CD4-positive, alpha-beta T cell treated with Interleukin-2 at 100 ng/mL for 4 hours (primary cell): ENCODE results near the gene EVX1.
A peak's percentile ranks its signal among the peaks of the same experiment; 100 is the strongest.

Source experiments
- DNase-seq: peaks from one replicate; pipeline ENCODE4 v3.0.0-alpha.2; 2020; ENCODE audit warnings: low spot score

The EVX1 gene

DNA sequence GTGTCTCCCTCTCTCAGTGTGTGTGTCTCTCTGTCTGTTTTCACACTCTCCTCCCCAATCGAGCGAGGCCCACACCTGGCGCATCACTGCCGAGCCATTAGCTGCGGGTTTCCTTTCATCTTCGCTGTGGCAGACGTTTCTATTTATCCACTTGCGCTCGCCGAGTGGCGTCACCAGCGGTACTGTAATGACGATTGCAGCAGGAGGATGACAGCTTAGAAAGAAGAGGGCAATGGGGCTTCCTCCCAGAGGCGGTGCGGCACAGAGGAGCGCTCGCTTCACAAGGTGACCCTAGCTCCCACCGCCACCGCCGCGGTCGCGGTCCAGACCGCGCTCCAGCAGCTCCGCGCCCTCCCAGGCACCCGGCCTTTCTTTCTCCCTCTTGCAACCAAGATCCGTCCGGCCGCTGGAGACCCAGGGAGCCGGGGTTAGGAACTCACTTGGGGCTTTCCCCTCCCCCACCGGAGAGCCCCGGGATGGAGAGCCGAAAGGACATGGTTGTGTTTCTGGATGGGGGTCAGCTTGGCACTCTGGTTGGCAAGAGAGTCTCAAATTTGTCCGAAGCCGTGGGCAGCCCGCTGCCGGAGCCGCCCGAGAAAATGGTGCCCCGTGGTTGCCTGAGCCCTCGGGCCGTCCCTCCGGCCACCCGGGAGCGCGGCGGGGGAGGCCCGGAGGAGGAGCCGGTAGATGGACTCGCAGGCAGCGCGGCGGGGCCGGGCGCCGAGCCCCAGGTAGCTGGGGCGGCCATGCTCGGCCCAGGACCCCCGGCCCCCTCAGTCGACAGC lies at the start of gene EVX1:
Gene EVX1, plus strand, starts transcription at position 248 of the 785 bp plus-strand sequence. Its CDS starts 229 bp downstream, at position 477.
- DNase-seq: no peak

DNA sequence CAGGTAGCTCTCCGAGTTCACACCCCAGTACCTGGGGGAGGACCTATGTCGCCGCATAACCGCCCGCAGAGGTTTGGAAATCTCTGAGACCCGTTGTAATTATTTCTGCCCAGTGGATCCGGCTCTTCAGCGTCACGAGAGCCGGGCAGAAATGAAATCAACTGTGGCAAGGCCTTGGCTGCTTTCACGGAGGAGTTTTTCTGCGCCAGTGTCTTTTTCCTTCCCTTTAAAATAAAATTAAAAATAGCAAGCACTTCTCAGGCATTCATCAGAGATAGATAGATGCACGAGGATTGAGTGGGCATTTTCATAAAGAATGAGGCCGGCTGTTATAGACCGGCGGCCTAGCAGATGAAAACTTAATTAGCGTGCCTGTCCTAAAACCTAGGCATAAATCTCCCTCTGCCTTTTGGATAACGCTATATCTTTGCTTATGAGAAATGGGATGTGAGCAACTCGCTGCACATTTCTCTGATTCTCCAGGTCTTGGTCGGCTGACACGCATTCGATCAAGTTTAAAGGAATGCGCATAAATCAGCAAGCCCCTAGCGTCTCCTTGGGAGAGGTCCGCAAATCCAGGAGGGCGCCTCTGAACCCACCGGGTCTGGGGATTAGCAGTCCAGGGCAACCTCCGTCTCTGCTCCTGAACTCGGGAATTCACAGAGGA lies 49.1 kb upstream of the EVX1 start:
- DNase-seq: no peak

DNA sequence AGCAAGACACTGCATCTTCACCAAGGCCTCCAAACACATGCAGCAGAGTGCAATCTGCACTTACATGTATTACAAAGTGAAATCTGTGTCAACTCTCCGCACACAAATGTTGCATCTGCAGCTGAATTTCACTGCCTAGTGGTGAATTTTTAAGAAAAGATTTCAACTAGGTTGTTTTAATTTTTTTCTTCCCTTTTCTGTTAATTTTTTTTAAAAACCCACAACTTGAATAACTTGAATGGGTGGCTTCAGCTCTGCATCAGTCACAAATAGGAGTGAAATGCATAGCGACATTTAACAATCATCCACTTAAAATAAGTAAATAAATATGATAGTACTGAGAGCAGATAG lies 48.6 kb upstream of the EVX1 start:
- no peak for DNase-seq

DNA sequence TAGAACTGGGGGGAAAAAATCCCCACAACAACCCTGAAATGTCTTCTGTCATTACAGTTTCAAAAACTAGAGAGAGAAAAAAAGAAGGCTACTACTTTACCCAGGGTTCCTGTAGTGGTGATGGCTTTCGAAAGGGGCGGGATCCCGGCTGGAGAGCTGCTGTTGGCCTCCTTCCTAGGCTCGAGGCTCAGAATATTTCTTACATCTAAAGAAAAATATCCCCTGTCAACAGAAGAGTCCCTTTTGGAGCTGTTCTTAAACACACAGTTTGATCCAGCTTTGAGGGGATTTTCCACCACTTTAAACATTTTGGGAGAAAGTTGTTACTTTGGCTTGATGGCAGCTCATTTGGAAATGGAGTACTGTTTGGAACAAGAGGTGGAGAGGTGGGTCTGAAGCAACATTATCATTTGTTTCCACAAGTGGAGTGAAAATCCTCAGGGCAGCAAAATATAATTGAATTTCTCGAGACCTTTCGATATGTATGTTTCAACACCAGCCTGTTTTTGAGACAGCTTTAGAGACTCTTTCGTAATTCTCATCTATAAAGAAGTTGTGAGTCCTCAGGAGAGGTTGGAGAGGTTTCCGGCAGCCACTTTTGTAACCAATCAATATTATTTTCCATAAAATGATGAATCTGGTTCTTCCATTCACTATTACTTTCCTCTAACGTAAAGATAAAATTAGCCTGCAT lies 47.8 kb upstream of the EVX1 start:
- DNase-seq: no peak

DNA sequence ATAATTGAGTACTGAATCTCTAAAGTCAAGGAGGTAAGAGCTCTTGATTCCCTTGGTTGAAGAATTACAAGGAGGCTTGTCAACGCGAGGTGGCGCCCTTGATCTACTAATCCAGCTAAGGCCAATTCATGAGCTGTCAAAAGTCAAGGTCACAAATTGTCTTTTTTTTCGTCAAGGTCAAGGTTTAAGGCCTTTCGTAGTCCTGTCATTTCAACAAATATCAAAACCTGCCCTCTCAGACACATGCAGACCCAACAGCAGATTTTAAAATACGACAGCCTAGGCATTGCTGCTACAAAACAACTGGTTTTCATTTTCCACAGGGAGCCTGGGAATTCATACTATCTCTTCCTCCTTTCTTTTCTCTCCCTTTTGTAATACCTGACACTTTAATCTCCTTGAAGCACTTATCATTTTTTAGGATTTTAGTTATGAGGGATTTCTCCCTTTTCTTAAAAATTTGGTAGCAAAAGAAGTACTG lies 46.3 kb upstream of the EVX1 start:
- DNase-seq: peak; percentile 81

DNA sequence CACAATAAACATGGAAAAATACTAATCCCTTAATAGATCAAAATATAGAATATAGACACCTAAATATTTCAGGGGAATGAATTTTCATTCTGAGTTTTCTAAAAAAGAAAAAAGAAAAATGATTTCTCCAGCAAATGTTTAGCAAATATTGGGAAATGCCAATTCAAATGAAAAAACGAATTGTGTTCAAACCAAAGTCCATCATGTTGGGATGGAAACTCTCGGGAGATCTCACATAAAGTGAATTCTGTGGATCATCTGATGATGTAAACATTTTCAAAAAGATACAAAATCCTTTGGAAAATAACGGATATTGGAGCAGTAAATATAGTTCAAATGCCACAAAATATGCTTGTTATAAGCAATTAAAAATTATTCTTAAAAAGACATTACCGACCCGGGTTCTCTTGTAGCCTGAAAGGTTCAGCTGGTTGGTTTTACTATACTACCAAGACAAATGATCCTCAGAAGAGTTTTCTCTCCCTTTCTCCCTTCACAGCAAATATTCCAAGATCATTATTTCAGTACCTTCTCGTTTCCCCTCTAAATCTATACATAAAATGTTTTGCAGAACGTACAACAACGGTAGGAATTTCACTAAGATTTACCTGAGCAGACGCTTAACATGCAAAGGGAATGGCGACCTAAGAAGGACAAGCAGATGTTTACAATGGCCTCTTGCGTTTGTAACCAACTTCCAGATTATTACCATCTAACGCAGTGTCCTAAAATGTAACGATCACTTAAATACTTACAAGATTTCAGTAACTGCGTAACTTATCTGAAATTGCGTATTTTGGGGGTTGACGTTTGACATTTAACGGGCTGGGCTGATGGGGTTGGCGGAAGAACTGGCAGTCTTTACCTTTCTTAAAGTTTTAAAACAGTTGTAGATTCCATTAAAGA lies 45.2 kb upstream of the EVX1 start:
- no peak for DNase-seq

DNA sequence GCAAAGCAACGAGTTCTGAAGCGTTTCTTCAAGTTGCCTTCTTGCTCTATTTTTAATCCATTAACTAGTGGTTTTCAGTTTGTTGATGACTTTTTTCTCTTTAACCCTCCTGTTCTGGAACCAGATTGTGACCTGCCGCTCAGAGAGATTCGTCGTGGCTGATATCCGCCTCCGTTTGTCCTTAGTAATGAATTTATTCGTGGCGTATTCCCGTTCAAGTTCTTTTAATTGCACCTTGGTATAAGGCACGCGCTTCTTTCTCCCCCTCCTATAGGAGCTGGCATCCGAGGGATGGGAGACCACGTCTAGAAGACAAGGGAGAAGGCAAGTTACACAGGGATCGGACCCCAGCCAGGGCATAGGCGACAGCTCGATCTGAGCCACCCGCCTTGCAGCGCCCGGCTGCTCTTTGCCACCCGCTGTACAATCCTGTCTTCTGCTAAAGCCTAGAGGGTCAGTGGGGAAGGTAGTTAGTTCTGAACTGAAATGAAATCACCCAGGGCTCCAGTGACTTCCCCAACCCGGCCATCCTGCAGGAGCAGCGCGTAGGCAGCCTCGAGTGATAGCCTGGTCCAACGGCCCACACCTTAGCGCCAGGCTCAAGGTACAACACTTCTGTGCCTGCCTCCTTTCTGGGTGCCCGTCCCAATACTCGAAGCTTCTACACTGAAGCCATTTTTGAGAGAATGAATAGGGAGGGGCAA lies 44.3 kb upstream of the EVX1 start:
- no peak for DNase-seq

DNA sequence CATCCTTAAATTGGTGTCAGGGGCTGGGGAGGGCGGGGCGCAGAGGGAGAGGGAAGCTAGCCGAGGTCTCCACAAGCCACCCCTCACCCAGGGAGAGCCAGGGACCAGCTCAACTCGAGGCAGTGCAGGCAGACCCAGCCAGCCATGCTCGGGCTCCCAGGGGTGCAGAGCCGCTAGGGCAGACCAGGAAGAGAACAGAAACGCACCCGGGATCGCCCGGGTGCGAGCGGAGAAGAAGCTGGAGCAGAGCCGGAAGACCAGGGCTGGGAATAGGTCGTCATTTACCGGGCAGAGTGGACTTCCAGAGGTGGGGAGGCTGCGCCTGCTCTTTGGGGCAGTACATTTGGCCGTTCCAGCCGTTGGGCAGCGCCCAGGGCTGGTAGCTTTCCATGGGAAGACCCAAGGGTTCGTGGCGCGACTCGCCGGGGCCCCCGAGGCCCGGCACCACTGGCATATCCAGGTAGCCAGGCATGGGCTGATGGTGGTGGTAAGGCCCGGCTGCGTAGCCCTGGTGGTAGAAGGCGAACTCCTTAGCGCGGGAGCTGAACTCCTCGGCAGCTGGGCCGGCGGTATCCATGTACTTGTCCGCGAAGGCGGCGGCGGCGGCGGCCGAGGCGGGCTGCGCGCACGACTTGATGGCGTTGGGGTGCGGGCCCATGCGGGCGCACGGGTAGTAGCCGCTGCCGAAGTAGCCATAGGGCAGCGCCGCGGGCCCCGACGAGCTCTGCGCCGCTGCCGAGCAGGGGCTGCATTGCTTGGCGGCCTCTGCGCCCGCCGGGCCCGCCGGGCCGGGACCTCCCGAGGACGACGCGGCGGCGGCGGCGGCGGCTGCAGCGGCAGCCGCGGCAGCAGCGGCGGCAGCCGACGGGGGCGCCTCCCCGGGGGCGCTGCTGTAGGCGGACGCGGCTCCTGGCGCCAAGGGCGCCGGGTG lies 43.5 kb upstream of the EVX1 start:
- DNase-seq: no peak

DNA sequence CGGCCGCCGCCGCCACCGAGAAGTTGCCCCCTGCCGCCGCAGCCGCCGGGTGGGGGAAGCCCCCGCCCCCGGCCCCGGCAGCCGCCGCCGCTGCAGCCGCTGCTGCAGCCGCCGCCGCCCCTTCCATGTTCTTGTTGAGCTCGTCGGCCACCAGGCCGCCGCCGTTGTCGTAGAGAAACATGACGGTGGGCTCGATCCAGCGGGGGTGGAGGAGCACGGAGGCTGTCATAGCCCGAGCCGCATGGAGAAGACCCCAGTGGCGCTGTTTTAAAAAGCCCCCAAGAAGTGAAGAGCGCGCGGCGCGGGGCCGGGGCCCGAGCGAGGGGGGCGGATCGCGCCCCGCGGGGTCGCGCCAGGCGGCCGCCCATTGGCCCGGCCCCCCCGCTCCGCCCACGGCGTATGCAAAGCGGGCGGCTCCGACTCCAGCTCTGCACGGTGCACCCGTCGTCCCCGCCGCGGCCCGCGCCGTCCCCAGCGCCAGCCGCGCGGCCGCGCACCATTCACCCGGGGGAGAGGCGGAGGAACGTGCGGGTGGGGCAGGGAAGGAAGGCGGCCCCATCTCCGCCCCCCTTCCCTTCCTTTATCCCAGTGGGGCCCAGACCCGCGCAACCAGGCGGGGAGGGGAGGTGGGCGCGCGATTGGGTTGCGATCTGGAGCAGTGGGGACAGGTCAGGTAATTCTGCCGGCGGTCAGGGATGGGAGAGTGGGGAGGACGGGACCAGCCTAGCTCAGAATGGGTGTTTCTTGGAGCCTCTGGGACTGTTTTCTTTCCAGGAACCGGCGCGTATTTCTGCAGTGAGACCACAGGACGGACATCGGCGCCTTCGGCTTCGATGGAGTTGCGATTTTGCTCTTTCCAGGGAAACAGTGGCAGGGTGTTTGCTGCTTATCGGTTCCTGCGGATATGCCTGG lies 42.5 kb upstream of the EVX1 start, which contains the start of gene HOXA13:
Gene HOXA13, minus strand, starts transcription at position 243 of the 912 bp plus-strand sequence. Its CDS starts 14 bp downstream, at position 229.
- no peak for DNase-seq

DNA sequence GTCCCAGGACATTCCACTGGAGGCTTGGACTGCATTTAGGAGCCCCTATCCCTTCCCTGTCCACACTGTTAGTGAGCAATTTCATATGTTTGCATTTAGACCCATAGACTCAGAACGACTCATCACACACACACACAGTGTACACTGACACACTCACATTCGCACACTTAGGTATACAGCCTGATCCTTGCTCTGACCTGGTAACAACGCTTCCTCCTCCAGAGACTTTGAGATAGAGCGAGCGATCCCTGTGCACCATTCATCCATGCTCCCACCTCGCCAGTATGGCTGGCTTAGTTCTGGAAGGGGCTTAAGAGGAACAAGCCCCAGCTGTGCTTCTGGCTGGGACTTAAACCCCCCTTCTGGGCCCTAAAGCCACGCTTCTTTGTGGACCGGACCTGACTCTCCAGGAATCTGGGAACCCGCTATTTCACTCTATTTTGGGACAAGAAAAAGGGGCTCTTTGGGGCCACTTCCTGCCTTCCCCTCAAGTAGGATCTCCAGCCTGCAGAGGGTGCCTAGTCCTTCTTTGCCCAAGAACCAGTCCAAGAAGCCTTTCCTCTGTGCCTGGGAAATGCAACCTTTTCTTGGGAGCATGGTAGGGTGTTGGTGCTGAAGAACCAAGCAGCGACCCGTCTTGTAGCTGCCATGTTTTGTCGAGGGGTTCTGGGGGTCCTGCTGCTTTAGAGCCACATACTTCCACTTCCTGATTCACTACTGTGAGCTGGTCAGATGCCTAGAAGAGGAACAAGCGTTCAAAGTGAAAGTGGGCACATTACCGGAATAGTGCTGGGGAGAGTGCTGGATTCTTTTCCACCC lies 41.6 kb upstream of the EVX1 start:
- no peak for DNase-seq

DNA sequence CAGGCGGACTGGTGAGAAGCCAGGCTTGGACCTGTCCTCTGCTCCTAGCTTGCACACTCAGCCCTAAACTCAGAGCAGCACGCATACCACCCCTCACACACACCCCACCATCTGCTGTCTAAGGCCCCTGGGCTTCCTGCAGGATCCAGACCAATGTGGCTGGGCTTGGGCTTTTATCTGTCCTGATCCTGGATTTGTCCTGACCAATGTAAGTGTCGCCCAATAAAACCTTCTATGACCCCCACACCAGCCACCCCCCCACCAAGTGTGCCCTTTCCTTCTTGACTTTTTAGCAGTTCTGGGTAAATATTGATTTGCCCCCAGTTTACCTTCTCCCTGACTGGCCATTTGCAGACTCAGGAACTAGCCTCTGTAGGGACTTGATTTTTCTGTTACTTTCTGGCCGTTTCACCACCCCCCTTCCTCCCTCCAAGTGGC lies 41.0 kb upstream of the EVX1 start:
- no peak for DNase-seq

DNA sequence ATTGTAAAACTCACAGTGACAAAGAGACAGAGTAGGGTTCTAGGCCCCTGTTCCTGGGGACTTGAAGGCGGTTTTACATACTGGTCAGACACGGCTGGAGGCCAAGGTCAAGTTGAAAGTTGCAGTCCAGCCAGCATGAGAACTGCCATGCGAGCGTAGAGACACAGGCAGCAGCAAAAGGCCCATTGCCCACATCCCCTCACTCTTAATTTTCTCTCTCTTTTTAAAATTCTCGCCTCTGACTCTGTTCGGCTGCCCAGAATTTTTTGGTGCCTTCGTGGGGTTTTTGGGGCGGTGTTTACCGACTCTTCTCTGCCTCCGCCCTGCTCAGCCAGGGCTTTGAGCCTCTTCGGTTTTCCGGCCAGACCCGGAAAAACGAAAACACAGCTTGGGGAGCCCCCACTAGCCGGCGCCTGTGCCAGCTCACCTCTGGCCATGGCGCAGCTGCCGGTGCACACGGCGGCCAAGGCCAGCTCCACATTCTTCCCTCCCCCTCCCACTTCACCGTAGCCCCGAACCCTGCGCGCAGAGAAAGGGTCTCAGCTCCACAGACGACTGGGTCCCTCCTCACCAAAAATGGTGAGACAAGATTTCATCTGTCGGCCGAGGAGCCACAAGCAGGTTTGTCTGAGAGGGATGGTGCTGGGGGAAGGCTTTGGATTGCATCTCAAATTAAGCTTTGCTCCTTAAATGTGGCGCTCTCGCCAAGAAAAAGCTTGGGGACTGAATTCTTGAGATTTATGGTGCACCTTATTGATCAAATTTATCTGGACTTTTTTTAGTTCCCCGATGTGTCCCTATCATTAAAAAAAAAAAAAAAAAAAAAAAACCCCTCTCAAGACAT lies 40.4 kb upstream of the EVX1 start:
- no peak for DNase-seq

DNA sequence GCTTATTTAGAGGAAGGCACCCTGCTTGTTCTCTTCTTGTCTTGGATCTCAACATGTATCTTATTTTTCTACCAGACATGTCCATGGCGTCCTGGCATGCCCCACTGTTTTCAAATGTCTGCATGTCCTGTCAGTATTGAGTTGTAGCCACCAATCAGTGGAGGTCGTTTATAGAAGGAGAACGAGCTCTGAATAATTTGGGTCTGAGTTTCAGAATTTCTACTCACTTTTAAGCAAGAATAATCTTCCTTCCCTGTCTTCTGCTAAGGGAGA lies 39.8 kb upstream of the EVX1 start:
- DNase-seq: no peak

DNA sequence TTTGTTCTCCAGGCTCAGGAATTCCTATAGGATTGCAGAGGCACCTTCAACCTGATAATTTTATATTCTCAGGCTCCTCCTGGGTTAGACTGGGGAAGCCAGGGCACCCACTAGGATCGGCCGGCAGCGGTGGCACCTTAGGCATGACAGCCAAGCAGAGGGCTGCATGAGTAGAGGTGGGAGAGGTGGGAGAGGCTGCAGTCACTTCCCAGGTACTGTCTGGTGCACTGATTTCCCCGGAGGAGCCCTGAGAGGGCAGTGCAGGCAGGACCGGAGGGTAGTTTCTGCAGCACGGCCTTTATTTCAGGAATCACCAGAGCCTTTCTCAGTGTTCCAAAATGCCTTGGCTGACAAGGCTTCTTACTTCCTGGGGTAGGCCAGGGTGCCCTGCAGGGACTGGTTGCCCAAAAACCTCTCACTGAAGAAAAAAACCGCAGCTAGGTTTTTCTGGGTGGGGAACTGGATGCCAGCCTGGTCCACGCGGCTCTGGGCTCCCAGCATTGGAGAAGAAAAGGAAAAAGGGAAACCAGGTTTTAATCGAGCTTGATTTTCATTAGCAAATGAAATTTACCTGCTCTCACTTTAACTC lies 39.1 kb upstream of the EVX1 start:
- DNase-seq: no peak

DNA sequence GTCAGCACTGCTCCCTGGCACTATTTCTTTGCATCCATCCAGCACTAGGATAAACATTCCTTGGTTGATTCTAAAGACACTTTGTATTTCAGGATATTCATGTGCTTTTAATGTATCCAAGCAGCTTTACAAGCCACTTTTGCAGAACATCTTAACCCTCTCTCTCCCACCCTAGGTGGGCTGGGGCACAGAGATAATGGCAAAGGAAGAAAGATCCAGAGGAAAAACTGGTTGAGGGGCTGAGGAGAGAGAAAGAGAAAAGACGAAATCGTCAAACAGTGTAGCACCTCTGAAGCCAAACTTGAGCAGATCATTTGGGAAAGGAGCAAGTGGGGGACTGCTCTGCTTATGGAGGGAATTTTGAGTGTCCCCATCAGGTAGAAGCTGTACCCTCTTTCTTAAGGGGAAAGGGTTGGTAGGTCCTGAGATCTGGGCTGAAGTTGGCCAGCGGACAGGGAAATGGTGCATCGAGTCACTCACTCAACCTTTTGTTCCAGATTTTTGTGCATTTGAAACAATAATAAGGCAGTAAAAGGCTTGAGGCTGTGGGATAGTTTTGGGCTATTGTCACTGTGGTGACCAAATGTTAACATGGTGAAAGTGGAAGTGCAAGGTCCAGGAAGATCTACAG lies 38.5 kb upstream of the EVX1 start:
- no peak for DNase-seq

DNA sequence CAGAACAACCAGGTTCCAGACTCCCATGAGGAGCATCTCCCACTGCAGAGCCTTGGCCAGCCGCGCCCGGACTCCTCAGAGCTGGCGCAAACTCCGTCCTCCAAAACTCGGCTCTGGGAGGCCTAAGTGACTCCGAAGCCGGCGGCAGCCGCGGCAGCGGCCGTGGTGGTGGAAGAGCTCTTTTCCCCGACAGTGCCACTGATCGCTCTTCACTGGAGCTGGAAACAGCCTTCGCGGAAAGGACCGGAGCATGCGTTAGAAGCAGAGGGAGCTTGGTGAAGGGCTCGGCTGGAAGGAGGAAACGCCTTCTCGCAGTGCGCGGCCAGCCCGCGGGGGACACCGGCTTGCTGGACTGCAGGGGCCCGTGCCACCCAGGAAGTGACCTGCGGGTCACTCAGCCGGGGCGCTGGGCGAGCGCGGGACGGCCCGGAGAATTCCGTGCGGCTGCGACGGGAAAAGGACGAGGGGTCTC lies 37.7 kb upstream of the EVX1 start:
- DNase-seq: no peak
